Ovary (tissue), 9 donors: ENCODE measurements around the gene CHPF. TPM values are rescaled to one million over a fixed set of nuclear protein-coding genes. Genes with fewer than 3 reads are reported as not detected.
A peak's percentile ranks its signal among the peaks of the same experiment; 100 is the strongest.

ENCODE experiments used
- DNase-seq, 5 donors: peaks; one replicate each; pipeline ENCODE4 v3.0.0-alpha.2; 2019 to 2020
- H3K27ac ChIP-seq, 2 donors: fragments of 200-600 bp; one replicate each; pipeline versions ENCODE4 v1.5.1 to v1.8.0; 2019 to 2022
- H3K27me3 ChIP-seq: fragments of 200-600 bp; one replicate; pipeline ENCODE4 v1.8.0; 2022
- H3K36me3 ChIP-seq: fragments of 200-600 bp; sonication (generic); one replicate; pipeline ENCODE4 v1.5.1; 2019
- H3K4me1 ChIP-seq: one replicate; pipeline ENCODE4 v1.8.1; 2013; ENCODE audit warnings: mild to moderate bottlenecking, moderate library complexity; ENCODE audit not compliant: insufficient read depth
- H3K4me3 ChIP-seq: fragments of 200-600 bp; sonication (generic); one replicate; pipeline ENCODE4 v1.5.1; 2017
- H3K9me3 ChIP-seq, 2 donors: fragments of 200-600 bp in 1 of 2; sonication (generic) in 1 of 2; one replicate each; pipeline versions ENCODE4 v1.5.1 to v1.8.1; 2013 to 2019; ENCODE audit warnings: mild to moderate bottlenecking in 1 of 2, moderate library complexity in 1 of 2
- CTCF ChIP-seq, 3 donors: fragments of 450-650 bp in 2 of 3; fragments of 200-600 bp in 1 of 3; IDR thresholded peaks; one replicate each; pipeline versions ENCODE4 v1.5.1 to v1.8.0; 2016 to 2022; ENCODE audit warnings: antibody characterized with exemption in 3 of 3, mild to moderate bottlenecking in 1 of 3
- EP300 ChIP-seq: sonication (generic); formaldehyde crosslinking; IDR thresholded peaks from one replicate; pipeline ENCODE4 v1.6.1; 2017; ENCODE audit warnings: antibody characterized with exemption
- POLR2A ChIP-seq: fragments of 450-650 bp; IDR thresholded peaks from one replicate; pipeline ENCODE4 v1.6.1; 2017; ENCODE audit warnings: antibody characterized with exemption, mild to moderate bottlenecking, moderate library complexity
- WGBS, 3 donors: extraction: QIAGEN DNeasy Blood & Tissue Kit in 1 of 3; methylation state at CpG; one replicate each; pipeline versions ENCODE4 v1.1.5 to v1.1.7; 2013 to 2017; 5-methylcytosine and 5-hydroxymethylcytosine counted together
- intact Hi-C, 4 donors: fragments of 100-400 bp; cut with DNase I; formaldehyde crosslinking; loops; one replicate each; pipeline versions ENCODE4 v1.11.0 to v1.15.1; 2022 to 2023
- polyA plus RNA-seq, 2 donors: library from polyadenylated mRNA; stranded (reverse); fragments of 200-250 nt in 1 of 2; fragments of 350-450 nt in 1 of 2; fragmentation: Illumina TruSeq in 1 of 2; extraction: RNeasy Lipid Tissue Mini Kit (QIAGEN cat#74804) in 1 of 2; gene quantifications; one replicate each; pipeline ENCODE4 v1.2.3, GENCODE V29; 2013 to 2014
- total RNA-seq, 7 donors: library from RNA; depleted of rRNA in 2 of 7; stranded (reverse); fragments of >200 nt in 2 of 7; fragmentation: NEBNext Ultra II Directional in 3 of 7; extraction: Animal tissue kit (Norgen Biotek cat#: 25700) in 3 of 7; gene quantifications; one replicate each; pipeline versions ENCODE4 v1.1.0 to v1.2.4, GENCODE V29; 2016 to 2023
- donor health status: DM: no; HTN: no; CAD: no; lungs with moderate emphysema.
- donor health status: DM: no; HTN: no; CAD: no.
- donor health status: Bipolar disorder and iron deficiency.
- donor health status: DM: yes; HTN: yes; CAD: no.
- donor health status: DM: no; HTN: no; CAD: no.
- donor health status: DM: yes; HTN: yes; CAD: no.

Gene CHPF
- total and polyA plus RNA-seq, 9 donors, result 4.0 to 181 (median 120) TPM

GRCh38 chr2:219562049-219563020 is 18.7 kb upstream of the CHPF start:
- whole genome bisulfite sequencing, 3 donors, result 75 to 81% (median 77%) methylated on average over 30 to 35 of the region's 35 CpGs
- Histone ChIP-seq H3K27me3 (no peaks in the 10 kb centered on the region), H3K9me3 (no peaks in the 10 kb centered on the region), H3K4me3 (no peak overlapping the region), H3K27ac (peak overlapping the region in 1 of 2 donors; percentile 44), H3K36me3 (no peaks in the 10 kb centered on the region), H3K4me1 (peaks cover 4% of the 10 kb centered on the region)
- DNase-seq, result peak in 4 of 5 donors; percentile 11 to 48 (median 33)
- TF ChIP-seq POLR2A, result no peak
- intact Hi-C loops, result loop anchor here in 1 of 4 donors (5.0 kb wide), 1 partner anchor 65 kb away; the partner anchor contains the start of gene SLC4A3

- Histone ChIP-seq H3K9me3 (no peaks in the 10 kb centered on the region), H3K36me3 (no peaks in the 10 kb centered on the region), H3K27me3 (no peaks in the 10 kb centered on the region), H3K4me1 (peaks cover 4% of the 10 kb centered on the region), H3K27ac (peak overlapping the region in 1 of 2 donors; percentile 44), H3K4me3 (no peak overlapping the region)
- peak; percentile 15 to 41 (median 23) for DNase-seq
- WGBS, 3 donors, result 70 to 84% (median 76%) methylated on average over 24 of the region's 24 CpGs
- intact Hi-C loops, result loop anchor here in 1 of 4 donors (5.0 kb wide), 1 partner anchor 66 kb away; the partner anchor contains the start of gene SLC4A3
- TF ChIP-seq CTCF (IDR thresholded peaks at IDR 0.05), result no peak
- TF ChIP-seq EP300, result no peak
- TF ChIP-seq POLR2A, result no peak
These were observed 17.8 kb upstream of the CHPF start for GRCh38 chr2:219561179-219562048.

- no peak for DNase-seq
- WGBS, 3 donors, result 72 to 82% (median 78%) methylated on average over 3 of the region's 3 CpGs
- Histone ChIP-seq H3K36me3 (no peaks in the 10 kb centered on the region), H3K9me3 (no peaks in the 10 kb centered on the region), H3K27me3 (no peaks in the 10 kb centered on the region), H3K4me3 (no peak overlapping the region), H3K27ac (peak overlapping the region in 1 of 2 donors; percentile 38), H3K4me1 (peaks cover 4% of the 10 kb centered on the region)
- intact Hi-C loops, result loop anchor here in 1 of 4 donors (5.0 kb wide), 1 partner anchor 66 kb away; the partner anchor contains the start of gene SLC4A3
- TF ChIP-seq POLR2A (no peak), CTCF (IDR thresholded peaks at IDR 0.05) (no peak), EP300 (no peak)
These were observed 17.2 kb upstream of the CHPF start for GRCh38 chr2:219560893-219561178.

GRCh38 chr2:219560037-219560892 is 16.7 kb upstream of the CHPF start:
- no peaks in the 10 kb centered on the region for H3K9me3 ChIP-seq
- TF ChIP-seq CTCF (IDR thresholded peaks at IDR 0.05), result peak; percentile 25 to 49 (median 32)
- TF ChIP-seq POLR2A, result no peak
- peaks cover 4% of the 10 kb centered on the region for H3K4me1 ChIP-seq
- no peaks in the 10 kb centered on the region for H3K36me3 ChIP-seq
- peak overlapping the region in 1 of 2 donors; percentile 38 for H3K27ac ChIP-seq
- 25 to 28% (median 27%) methylated on average over 8 of the region's 8 CpGs for WGBS, 3 donors
- DNase-seq, result peak; percentile 21 to 48 (median 28)
- intact Hi-C loops, result loop anchor here in 1 of 4 donors (5.0 kb wide), 1 partner anchor 67 kb away; the partner anchor contains the start of gene SLC4A3
- no peak overlapping the region for H3K4me3 ChIP-seq
- H3K27me3 ChIP-seq, result no peaks in the 10 kb centered on the region
